Astrocyte (in vitro differentiated cells and primary cell): ENCODE results near the gene OR13J1.
A peak's percentile ranks its signal among the peaks of the same experiment; 100 is the strongest.

Experiments used
- CTCF ChIP-seq: IDR thresholded peaks from 2 replicates; pipeline ENCODE4 v1.5.1; 2011; ENCODE audit warnings: low read depth, mild to moderate bottlenecking, inconsistent platforms, low read length, moderate library complexity; ENCODE audit not compliant: insufficient read depth
- EZH2 ChIP-seq: IDR thresholded peaks from 2 replicates; pipeline ENCODE4 v1.6.1; 2012; ENCODE audit warnings: mild to moderate bottlenecking, low read length, inconsistent platforms; ENCODE audit not compliant: insufficient read depth

- TF ChIP-seq CTCF (peak; percentile 72), EZH2 (no peak)
Observed at GRCh38 chr9:35903049-35903448, 32.8 kb upstream of the OR13J1 start.
